Measurements from ENCODE around the gene C16orf78.

Gene C16orf78

DNA sequence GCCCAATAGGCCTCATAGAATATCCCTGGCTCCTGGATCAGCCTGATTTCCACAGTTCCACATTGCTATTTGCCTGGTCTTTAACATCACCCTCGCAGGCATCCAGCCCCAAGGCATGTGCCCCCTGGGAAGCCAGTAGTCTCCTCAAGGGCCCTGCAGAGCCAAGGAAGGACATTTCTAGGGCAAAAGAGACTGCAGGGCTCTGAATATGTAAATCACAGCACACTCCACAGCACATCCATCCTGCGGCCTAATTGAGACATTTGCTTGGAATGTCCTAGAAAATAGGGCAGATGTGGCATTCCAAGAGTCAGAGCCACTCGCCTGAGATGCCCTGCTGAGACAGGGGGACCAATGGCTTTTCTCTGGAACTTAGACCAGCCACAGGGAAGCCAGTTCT, 11.4 kb upstream of the C16orf78 start:
- H3K4me3 ChIP-seq (replicated peaks; ENCODE audit: low read depth, low read length), result no peak overlapping the region
- no peaks in the 10 kb centered on the region for H3K36me3 ChIP-seq (ENCODE audit: control insufficient read depth, insufficient read depth, low read length)
- DNase-seq (ENCODE audit: extremely low read depth, insufficient read length), result no peak
- no peaks in the 10 kb centered on the region for H3K27me3 ChIP-seq (replicated peaks; ENCODE audit: control insufficient read depth, insufficient read depth, low read length)
- TF ChIP-seq, protein P1, sequence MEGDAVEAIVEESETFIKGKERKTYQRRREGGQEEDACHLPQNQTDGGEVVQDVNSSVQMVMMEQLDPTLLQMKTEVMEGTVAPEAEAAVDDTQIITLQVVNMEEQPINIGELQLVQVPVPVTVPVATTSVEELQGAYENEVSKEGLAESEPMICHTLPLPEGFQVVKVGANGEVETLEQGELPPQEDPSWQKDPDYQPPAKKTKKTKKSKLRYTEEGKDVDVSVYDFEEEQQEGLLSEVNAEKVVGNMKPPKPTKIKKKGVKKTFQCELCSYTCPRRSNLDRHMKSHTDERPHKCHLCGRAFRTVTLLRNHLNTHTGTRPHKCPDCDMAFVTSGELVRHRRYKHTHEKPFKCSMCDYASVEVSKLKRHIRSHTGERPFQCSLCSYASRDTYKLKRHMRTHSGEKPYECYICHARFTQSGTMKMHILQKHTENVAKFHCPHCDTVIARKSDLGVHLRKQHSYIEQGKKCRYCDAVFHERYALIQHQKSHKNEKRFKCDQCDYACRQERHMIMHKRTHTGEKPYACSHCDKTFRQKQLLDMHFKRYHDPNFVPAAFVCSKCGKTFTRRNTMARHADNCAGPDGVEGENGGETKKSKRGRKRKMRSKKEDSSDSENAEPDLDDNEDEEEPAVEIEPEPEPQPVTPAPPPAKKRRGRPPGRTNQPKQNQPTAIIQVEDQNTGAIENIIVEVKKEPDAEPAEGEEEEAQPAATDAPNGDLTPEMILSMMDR (IDR thresholded peaks at IDR 0.05; ENCODE audit: insufficient read depth, low read length, poor library complexity, severe bottlenecking), result no peak

DNA sequence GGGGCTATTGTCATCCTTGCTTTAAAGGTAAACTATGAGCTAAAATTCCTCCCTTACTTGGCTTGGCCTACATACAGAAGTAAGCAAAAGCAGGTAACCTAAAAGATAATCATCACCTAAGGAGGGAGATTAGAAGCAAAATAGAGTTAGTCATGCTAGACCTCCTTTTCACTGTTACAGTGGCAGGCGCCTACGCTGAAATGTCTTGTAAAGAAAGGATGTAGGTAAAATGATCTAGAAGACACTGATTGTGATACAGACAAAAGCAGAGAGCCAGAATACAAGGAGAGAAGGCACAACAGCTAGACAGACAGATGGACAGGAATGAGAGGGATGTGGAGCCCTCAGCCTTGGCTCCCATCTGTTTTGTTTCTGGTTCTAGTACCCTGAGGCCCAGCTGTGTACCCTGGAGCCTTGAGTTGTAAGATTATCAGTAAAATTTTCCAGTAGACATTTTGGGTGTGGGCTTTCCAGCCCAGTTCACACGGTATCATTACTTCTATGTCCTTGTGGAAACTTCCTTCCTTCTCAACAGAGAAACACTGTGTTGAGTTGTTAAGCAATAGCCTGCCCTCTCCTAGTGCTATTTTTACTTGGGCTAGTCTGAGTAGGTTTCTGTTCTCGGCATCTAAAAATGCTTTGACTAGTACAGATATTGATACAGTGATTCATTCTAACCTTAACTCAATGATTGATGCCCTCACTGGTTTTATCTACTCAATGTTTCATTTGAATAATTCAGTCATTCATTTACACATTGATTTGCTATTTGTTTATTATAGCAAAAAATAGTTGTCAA, 7.7 kb upstream of the C16orf78 start:
- H3K27me3 ChIP-seq (replicated peaks; ENCODE audit: control insufficient read depth, insufficient read depth, low read length), result no peaks in the 10 kb centered on the region
- H3K36me3 ChIP-seq (ENCODE audit: control insufficient read depth, insufficient read depth, low read length), result no peaks in the 10 kb centered on the region
- peak; percentile 25 for DNase-seq (ENCODE audit: extremely low read depth, insufficient read length)
- TF ChIP-seq, protein P1 (IDR thresholded peaks at IDR 0.05; ENCODE audit: insufficient read depth, low read length, poor library complexity, severe bottlenecking), result no peak
- no peak overlapping the region for H3K4me3 ChIP-seq (replicated peaks; ENCODE audit: low read depth, low read length)

DNA sequence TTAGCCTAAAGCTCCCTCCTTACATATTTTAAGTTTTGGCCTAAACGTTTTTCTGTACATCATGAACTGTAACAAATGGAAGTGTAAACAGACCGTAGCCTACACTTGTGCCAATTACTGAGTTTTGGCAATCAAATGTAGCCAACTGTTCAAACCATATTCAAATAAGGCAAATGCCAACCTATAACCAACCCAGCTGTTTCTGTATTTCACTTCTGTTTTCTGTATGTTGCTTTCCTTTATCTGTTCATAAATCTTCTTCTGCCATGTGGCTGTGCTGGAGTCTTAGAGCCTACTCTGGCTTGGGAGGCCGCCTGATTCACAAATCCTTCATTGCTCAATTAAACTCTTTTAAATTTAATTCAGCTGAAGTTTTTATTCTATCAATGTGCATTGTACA, 6.9 kb upstream of the C16orf78 start:
- no peak overlapping the region for H3K4me3 ChIP-seq (replicated peaks; ENCODE audit: low read depth, low read length)
- no peak for DNase-seq (ENCODE audit: extremely low read depth, insufficient read length)
- H3K27me3 ChIP-seq (replicated peaks; ENCODE audit: control insufficient read depth, insufficient read depth, low read length), result no peaks in the 10 kb centered on the region
- no peaks in the 10 kb centered on the region for H3K36me3 ChIP-seq (ENCODE audit: control insufficient read depth, insufficient read depth, low read length)
- TF ChIP-seq, protein P1 (IDR thresholded peaks at IDR 0.05; ENCODE audit: insufficient read depth, low read length, poor library complexity, severe bottlenecking), result no peak

GRCh38 chr16:49369651-49370611, 3.7 kb upstream of the C16orf78 start:
- no peaks in the 10 kb centered on the region for H3K27me3 ChIP-seq (replicated peaks; ENCODE audit: control insufficient read depth, insufficient read depth, low read length)
- no peak for DNase-seq (ENCODE audit: extremely low read depth, insufficient read length)
- H3K36me3 ChIP-seq (ENCODE audit: control insufficient read depth, insufficient read depth, low read length), result no peaks in the 10 kb centered on the region
- TF ChIP-seq, protein P1 (IDR thresholded peaks at IDR 0.05; ENCODE audit: insufficient read depth, low read length, poor library complexity, severe bottlenecking), result no peak
- no peak overlapping the region for H3K4me3 ChIP-seq (replicated peaks; ENCODE audit: low read depth, low read length)

- Histone ChIP-seq H3K36me3 (ENCODE audit: control insufficient read depth, insufficient read depth, low read length) (no peaks in the 10 kb centered on the region), H3K4me3 (replicated peaks; ENCODE audit: low read depth, low read length) (no peak overlapping the region), H3K27me3 (replicated peaks; ENCODE audit: control insufficient read depth, insufficient read depth, low read length) (no peaks in the 10 kb centered on the region)
- DNase-seq (ENCODE audit: extremely low read depth, insufficient read length), result no peak
- TF ChIP-seq, protein P1 (IDR thresholded peaks at IDR 0.05; ENCODE audit: insufficient read depth, low read length, poor library complexity, severe bottlenecking), result no peak
These were observed 2.6 kb downstream of the C16orf78 start for GRCh38 chr16:49376206-49376605.

Data from GM06990 (cell line).